NCI-H446 (cell line): Measurements from ENCODE around the gene RFX4.
"Not testable (repeated sequence)": the region's sequence is repeated elsewhere in the genome, so short reads cannot be mapped to it uniquely, and the experiment has no call there.

Experiments
- DNase-seq, 2 experiments: peaks; one replicate each; lab custom pipeline; 2025; lab: John Stamatoyannopoulos, UW

The RFX4 gene

DNA sequence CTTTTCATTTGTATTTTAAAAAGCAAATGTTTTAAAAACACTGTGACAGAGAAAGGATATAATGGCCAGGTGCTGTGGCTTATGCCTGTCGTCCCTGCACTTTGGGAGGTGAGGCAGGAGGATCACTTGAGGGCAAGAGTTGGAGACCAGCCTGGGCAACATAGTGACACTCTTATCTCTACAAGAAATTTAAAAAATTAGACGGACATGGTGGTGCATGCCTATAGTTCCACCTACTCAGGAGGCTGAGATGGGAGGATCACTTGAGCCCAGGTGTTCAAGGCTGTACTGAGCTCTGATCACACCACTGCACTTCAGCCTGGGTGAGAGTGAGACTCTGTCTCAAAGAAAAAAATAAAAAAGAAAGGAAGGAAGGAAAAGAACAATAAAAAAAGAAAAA is 7.8 kb downstream of the RFX4 start:
- DNase-seq = no peak

DNA sequence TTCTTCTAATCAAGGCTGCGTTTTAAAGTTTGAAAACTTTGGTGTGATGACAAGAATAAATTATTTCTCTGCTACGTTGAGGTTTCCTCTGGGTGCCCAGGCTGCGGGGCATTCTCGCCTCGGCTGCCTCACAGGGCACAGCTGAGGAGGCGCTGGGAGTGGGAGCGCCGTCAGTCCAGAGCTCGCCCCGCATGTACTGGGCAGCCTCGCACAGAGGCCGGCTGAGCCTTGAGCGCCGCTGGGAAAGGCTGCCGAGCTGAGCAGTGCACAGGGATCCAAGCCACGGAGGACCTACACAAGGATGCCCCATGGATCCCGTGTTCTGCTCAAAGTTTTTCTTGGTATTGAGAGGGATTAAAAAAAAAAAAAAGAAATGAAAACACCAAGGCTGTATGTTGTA is 11.6 kb downstream of the RFX4 start:
- DNase-seq = no peak

DNA sequence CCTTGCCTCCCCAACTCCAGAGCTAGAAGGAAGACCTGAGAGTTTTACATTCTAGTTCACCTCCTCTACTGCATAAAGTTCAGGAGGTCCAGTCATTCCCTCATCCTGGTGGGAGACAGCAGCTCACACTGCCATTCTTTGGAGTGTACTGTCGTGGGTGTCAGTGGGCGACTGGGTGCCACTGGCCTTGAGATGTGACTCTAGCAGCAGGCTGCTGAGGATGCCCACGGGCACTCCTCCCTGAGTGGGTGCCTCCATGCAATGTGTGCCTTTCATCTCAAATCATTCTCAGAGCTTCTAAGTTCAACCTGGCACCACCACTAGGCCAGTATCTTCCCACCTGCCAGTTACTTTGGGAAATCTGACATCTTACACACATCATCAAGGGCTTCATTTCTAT is 12.5 kb downstream of the RFX4 start:
- no peak for DNase-seq

DNA sequence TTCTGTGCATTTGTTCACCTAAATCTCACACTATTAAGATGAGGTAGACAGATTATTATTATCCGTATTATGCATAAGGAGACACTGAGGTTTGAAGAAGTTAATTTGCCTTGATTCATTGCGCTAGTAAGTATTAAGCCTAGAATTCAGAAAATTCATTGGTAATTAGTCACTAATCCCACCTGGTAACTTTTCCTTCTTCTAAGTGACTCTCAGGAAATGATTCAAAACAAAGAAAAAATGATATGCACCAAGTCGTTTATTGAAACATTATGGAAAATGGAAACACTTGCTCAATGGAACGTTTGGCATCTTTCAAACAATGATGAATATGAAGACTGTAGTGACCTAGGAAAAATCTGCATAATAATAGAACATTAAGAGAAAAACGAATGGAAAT is 15.2 kb downstream of the RFX4 start:
- no peak for DNase-seq

DNA sequence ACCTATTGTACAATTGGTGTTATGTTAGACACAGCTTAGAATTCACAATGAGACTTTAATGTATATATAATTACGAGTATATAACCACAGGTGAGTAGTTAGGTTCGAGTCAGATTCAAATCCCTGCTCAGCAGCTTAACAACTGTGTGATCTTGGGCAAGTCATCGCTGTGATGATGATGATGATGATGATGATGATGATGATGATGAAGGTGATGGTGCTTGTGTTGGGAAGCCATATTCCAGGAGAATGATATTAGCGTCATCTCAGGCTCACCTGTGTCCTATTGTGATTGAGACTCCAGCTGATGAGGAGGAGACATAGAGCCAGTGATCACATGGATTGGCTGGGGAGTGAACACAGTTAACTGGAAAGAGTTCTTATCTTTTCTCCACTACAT is 16.5 kb downstream of the RFX4 start:
- DNase-seq = no peak

DNA sequence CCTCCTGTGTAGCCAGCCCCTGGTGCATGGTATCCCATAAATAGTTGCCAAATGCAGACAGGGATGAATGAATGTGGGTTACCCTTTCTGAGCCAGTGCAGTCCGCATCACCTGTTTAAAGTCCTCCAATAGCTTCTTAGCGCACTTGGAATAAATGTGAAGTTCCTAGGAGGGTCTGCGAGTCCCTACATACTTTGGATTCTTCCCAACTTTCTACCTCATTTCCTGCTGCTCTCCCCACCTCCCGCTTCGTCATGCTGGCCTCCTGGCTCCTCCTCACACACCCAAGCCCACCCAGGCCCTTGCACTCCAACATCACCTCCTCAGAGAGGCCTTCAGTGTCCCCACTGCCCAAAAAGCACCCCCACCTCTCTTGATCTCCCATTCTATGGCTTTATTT is 17.7 kb downstream of the RFX4 start:
- DNase-seq = no peak

DNA sequence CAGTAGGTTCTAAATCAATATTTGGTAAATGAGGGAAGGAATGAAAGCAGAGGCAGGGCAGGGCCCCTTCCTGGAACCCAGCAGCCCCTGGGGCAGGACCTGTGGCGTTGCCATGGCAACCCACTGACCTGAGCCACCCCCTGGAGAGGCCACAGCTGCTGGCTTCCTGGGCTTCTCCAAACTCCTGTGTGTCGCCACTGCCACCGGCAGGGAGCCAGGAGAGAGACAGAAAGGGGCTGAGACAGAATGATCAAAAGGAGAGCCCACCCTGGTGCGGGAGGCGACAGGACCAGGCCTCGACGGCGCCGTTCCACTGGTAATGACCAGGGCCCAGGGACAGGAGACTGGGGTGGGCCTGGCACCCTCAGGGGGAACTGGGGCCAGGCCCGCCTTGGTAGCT is 18.2 kb downstream of the RFX4 start:
- no peak for DNase-seq

DNA sequence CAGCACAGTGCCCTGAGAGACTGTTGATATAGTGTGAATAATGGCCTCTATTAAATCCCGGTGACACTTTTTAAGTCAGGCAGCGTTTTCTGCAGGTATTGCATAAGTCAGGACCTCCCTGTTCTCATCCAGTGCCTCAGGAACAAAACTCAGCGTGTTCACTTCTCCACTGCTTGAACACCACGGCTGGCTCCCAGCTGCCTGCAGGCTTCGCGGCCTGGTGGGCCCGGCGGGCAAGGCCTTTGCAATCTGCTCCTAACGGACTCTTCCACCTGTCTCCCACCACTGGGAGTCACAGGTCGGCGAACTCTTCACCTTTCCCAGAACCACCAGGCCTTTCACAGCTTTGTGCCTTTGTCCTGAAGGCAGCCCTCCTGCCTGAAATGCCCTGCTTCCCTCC is 18.7 kb downstream of the RFX4 start:
- DNase-seq = no peak

DNA sequence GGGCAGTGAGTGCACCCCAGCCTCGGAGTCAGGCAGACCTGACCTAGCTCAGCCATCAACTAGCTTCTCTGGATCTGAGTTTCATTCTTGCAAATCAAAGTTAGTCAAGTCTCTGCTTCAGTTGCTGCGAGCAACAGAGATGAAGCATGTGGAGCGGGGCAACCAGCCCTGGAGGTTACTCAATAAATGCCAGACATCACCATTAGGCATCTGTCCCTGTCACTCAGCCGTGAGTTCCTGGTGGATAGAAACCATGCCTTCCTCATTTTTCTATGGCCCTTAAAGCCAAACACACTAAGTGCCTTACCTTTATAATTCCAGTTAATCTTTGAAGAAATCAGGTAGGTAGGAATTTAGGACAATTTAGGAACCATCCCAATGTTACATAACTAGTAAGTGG is 19.3 kb downstream of the RFX4 start:
- no peak for DNase-seq

DNA sequence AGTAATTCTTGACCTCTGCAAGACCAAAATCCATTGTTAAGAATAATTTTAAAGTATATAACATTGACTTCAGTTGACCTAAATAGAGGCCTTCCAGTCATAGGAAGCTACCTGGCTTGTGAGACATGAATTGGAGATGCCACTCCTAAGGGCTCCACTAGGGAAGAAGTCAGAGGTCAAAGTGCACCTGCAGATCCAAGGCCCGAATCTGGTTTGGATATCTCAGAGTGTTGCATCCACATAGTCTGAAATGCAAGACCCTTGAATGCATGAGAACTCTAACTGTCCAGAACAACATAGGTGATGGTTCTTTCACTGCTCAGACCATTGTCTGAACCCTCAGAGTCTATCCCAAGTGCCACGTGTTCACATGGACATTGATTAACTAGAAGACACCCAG is 22.4 kb downstream of the RFX4 start:
- DNase-seq = no peak

DNA sequence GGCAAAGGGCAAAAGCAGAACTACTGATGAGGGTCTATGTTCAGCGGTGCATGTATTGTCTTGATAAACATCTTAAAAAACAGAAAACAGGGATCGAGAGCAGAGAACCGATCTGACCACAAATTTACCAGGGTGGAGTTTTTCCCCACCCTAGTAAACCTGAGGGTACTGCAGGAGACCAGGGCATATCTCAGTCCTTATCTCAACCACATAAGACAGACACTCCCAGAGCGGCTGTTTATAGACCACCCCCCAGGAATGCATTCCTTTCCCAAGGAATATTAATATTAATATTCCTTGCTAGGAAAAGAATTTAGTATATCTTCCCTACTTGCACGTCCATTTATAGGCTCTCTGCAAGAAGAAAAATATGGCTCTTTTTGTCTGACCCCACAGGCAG is 37.8 kb downstream of the RFX4 start:
- DNase-seq = not testable (repeated sequence)

DNA sequence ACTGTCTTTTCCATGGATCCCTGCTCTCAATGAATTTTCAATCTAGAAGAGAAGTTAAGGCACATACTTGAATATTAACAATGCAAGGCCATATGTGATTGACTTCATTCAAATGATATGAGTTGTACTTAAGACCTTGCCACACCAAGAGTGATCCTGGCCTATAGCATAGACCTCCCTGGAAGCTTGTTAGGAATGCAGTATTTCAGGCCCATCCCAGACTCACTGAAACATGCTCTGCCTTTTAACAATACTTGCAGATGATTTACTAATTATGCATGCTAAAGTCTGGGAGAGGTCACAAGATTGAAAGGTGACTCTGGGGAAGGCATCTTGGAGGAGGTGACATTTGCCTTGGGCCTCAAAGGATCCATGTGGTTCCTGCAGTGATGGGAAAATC is 43.2 kb downstream of the RFX4 start:
- DNase-seq = no peak

DNA sequence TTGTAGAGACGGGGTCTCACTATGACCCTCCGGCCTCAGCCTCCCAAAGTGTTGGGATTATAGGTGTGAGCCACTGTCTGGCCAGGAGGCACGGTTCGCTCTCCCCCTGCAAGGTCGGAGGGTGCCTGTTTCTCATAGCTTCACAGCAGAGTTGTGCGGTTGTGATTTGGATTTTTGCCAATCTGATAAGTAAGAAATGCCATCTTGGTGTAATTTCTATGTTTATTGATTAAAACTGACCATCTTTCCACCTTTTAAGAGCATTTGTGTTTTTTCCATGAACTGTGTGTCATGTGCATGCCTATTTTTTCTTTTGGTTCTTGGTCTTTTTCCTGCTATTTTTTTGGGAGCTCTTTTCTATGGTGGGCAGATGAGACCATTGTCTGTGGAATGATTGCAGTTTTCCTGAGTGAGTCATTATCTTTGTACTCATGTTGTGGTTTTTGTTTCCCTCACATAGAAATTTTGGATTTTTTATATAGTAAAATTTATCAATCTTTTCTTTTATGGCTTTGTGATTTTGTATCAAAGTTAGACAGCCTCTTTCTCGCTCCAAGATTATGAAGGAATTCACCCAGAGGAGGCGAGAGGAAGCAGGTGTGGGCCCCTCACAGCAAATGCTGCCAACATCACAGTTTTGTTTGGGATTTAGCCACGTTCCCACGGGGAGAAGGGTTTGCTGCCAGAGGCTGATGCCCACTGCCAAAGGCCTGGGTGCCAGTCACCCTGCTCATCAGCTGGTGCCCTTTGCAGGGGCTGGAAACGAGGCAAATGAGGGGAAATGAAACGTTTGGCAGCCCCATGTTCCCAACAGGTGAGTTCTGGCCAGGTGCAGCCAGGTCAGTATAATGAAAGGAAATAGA is 47.2 kb downstream of the RFX4 start:
- no peak for DNase-seq

DNA sequence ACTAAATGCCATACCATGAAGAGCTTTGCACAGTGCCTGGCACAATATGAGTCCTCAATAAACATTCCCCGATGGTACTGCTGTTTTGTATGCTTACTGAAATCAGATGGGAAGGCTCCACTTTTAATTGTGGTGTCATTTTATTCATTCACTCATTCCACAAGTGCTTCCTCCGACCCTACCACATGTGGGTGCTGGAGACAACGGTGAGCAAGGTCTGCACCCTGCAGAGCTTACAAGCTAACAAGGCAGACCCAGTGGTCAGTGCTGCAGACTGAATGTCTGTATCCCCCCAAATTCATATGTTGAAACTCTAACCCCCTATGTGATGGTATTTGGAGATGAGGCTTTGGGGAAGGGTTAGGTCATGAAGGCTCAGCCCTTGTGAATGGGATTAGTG is 48.3 kb downstream of the RFX4 start:
- DNase-seq = no peak

DNA sequence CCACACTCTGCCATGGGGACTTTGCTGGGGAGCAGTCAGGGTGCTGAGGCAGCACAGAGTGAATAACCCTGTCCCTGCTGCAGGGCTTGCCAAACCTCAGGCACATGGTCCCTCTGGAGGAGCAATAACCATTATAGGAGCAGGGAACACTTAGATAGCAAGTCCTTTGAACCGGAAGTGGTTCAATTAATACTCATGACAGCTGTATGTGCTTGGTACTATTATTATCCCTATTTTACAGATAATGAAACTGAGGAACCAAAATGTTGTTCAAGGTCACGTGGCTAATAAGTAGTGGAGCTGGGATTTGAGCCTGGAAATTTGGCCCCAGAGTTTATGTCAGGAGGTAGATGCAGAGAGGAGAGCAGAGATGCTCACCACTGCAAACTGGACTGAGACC is 49.0 kb downstream of the RFX4 start:
- DNase-seq = no peak

DNA sequence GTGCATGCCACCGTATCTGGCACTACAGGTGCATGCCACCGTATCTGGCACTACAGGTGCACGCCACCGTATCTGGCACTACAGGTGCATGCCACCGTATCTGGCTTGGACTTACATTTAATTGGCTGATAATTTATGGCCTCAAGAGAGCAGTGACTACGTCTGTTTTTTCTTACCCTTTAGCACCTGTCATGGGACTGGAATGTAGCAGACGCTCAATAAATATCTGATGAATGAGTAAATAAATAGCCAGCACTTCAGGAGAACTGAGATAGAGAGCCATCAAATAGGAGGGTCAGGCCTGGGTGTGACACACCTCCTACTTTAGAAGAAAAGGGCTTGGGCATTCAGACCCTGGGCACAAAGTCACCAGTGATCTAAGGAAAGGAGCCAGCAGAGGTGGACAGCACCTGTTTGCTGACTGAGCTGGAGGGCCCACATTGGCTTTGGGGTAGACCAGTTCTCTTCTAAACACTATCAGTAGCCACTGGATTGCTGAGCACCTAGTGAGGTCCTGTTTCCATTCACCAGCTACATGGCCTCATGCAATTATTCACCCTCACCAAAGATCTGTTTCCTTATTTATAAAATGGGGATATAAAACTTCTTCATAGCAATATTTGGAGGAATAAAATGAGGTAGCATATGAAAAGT is 50.1 kb downstream of the RFX4 start:
- DNase-seq = no peak

DNA sequence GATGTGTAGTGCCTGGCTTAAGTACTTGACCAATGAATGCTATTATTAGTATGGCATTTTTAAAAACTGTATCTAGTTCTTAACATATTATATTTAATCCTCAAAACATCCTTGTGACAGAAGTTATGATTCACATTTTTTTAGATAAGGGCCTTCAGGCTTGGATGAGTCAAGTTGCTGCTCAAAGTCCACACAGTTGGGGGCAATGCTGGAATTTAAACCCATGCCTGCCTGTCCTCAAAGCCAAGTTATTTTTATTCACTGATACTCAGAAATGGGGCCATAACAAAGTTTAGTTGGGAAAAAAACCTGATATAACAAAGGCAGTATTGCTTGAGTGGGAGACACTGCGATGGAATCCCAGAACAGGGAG is 50.6 kb downstream of the RFX4 start:
- DNase-seq = no peak

DNA sequence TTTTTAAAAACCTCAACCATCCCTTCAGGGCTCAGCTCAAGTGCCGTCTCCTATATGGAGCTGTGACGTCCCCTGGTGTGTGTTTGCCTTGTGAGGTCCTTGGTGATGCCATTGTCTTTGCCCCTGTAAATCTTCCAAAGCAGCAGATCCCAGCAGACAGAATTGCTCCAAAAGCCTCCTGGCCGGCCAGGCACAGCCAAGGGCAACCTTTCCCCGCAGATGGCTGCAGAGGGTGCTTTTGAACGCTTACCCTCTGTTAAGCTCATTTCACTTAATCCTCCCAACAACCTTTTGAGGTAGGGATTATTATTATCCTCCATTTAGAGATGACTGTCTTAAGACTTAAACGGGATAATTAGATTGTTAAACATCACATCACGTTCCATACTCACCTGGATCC is 51.4 kb downstream of the RFX4 start:
- no peak for DNase-seq

DNA sequence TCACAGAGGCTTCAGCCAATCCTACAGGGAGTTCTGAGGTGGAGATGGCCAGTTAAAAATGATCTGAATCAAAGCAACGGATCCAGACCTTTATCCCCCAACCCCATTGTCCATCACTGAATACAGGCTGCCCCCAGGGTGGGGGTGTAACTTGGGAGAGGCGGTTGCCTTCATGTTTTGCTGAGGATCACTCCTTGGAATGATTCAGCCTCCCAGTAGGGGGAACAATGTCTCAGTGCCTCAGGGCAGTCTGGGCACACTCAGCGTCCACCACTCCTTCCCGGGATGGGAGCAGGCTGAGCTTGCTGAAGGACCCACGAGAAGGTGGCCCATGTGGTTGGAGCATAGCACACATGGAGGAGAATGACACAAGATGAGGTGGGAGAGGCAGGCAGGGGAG is 60.2 kb downstream of the RFX4 start:
- no peak for DNase-seq

DNA sequence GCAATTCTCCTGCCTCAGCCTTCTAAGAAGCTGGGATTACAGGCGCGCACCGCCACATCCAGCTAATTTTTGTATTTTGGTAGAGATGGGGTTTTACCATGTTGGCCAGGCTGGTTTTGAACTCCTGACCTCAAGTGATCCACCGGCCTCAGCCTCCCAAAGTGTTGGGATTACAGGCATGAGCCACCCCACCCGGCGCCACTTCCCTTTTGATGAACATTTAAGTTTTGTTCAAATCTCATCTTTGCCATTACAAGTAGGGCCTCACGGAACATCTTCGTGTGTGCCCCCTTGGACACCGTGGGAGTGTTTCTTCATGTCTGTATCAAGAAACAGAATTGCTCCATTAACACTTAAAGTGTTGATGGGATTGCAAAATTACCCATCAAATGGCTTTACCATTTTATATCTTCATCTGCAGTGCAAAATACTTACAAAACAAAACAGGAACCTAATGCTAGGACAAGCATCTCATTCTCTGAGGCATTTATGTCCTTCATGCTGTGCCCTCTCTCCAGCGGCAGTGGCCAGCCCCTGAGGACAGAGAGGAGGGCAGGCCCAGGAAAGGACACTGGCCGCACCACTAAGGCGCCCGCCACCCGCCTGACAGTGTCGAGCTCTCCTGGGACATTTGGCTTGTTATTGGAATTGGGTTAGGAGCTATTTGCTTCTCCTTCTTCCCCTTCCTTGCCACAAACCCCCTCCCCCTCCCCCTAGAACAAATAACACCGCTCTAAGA is 61.7 kb downstream of the RFX4 start:
- DNase-seq = no peak

DNA sequence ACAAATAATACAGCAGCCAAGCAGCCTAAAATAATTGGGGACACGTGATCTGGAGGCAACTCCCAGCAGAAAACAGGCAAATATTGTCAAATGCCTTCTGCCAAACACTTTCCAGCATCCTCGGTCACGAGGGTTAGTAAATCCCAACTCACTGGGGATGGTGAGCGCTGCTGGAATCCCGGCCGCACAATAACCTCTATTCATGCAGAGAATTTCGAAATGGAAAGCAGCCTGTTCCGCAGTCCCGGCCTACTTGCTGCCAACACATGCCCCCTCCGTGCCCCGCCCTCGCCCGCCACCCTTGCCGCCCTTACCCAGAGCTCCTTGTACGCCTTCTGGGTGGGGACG is 62.2 kb downstream of the RFX4 start:
- no peak for DNase-seq

DNA sequence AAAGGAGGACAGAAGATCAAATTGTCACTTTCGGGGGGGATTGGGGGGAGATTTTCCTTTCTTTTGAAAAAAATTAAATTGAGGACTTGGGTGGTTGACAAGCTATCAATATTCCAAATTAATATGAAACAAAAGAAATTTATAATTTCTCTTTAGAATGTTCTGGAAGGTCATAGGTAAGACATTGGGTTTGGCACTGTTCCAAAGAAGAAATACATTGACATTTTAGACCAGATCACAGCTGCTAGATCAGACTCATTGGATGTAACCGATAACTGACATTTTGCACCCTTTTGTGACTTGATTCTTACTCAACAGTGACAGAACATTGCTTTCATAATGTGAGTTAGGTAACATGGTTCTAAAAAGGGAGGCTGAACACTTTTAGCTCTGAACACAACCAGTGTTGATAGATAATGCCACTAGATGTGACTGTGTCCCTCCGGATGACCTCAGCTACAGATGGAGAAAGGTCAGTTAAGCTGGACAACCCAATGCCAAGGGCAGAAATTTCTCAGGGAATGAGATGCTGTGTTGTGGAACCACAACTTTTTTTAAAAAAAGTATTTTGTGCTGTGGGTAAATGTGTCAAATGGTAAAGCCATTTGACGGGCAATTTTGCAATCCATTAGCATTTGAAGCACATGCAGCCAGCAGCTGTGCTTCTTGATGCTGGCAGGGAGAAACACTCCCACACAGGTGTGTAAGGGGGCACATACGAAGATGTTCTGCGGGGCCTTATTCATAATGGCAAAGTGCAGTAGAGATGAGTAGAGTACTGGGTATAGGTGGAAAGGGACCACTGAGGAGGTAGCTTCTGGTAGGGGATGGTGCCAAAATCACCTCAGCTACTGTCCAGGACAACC is 62.9 kb downstream of the RFX4 start:
- no peak for DNase-seq
